Stomach (tissue), 4 donors: ENCODE measurements around the gene CABLES1.

Experiments
- CTCF ChIP-seq, 7 experiments: fragments of 450-650 bp in 4 of 7; fragments of 200-600 bp in 3 of 7; sonication (generic) in 3 of 7; IDR thresholded peaks; one replicate each; pipeline ENCODE4 v1.5.1; 2016 to 2019; ENCODE audit warnings: antibody characterized with exemption in 7 of 7, control low read depth in 2 of 7, mild to moderate bottlenecking in 1 of 7
- POLR2A ChIP-seq, 4 donors: fragments of 450-650 bp; IDR thresholded peaks; one replicate each; pipeline ENCODE4 v1.6.1; 2016; ENCODE audit warnings: antibody characterized with exemption in 4 of 4, control low read depth in 2 of 4, mild to moderate bottlenecking in 1 of 4, moderate library complexity in 1 of 4

DNA sequence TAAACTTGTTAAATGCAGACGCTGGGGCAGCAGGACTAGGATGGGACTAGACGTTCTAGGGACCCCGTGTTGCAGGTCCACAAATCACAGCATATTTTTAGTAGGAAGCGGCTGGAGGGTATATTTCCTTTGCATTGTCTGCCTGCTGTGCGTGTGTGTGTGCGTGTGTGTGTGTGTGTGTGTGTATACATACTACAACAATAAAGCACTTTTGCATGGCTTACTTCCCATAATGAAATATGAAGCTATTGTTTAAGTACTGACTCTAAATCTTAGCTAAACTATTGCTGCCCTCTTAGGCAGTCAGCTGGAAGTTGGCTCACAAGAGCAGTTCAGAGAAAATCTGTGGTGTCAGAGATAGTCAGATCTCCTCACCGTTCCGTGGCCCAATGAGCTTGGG is 133.4 kb downstream of the CABLES1 start:
- TF ChIP-seq CTCF (IDR thresholded peaks at IDR 0.05) (no peak), POLR2A (IDR thresholded peaks at IDR 0.05) (no peak)
